Sigmoid colon (tissue), 7 donors: Measurements from ENCODE around the gene USP15. TPM values are rescaled to one million over a fixed set of nuclear protein-coding genes. Genes with fewer than 3 reads are reported as not detected.

ENCODE experiments used
- DNase-seq: peaks from one replicate; pipeline ENCODE4 v3.0.0-alpha.2; 2019
- H3K27ac ChIP-seq, 4 donors: fragments of 200-600 bp; sonication (generic); one replicate each; pipeline ENCODE4 v1.5.1; 2016 to 2019; ENCODE audit warnings: mild to moderate bottlenecking in 1 of 4
- H3K27me3 ChIP-seq, 3 donors: fragments of 200-600 bp; sonication (generic); one replicate each; pipeline ENCODE4 v1.5.1; 2019; ENCODE audit warnings: mild to moderate bottlenecking in 1 of 3
- H3K36me3 ChIP-seq, 4 donors: fragments of 200-600 bp; sonication (generic); one replicate each; pipeline ENCODE4 v1.5.1; 2016 to 2019
- H3K4me1 ChIP-seq, 4 donors: fragments of 200-600 bp; sonication (generic); one replicate each; pipeline ENCODE4 v1.5.1; 2017 to 2019
- H3K4me3 ChIP-seq, 4 donors: fragments of 200-600 bp; sonication (generic); one replicate each; pipeline ENCODE4 v1.5.1; 2017 to 2019; ENCODE audit warnings: mild to moderate bottlenecking in 2 of 4, moderate library complexity in 1 of 4
- H3K9me3 ChIP-seq, 4 donors: fragments of 200-600 bp in 3 of 4; sonication (generic) in 3 of 4; one replicate each; pipeline versions ENCODE4 v1.5.1 to v1.6.1; 2013 to 2019
- EP300 ChIP-seq, 4 donors: sonication (generic); formaldehyde crosslinking; IDR thresholded peaks; one replicate each; pipeline ENCODE4 v1.6.1; 2017; ENCODE audit warnings: antibody characterized with exemption in 4 of 4
- POLR2A ChIP-seq, 2 donors: fragments of 450-650 bp; IDR thresholded peaks; one replicate each; pipeline ENCODE4 v1.6.1; 2016; ENCODE audit warnings: antibody characterized with exemption in 2 of 2, mild to moderate bottlenecking in 2 of 2, moderate library complexity in 2 of 2
- POLR2AphosphoS5 ChIP-seq, 4 donors: sonication (generic); formaldehyde crosslinking; IDR thresholded peaks; one replicate each; pipeline ENCODE4 v1.6.1; 2017; ENCODE audit warnings: antibody characterized with exemption in 4 of 4
- WGBS, 2 donors: extraction: QIAGEN DNeasy Blood & Tissue Kit; methylation state at CpG; one replicate each; pipeline ENCODE4 v1.1.7; 2013; 5-methylcytosine and 5-hydroxymethylcytosine counted together
- intact Hi-C: fragments of 100-400 bp; cut with DNase I; formaldehyde crosslinking; loops from one replicate; pipeline ENCODE4 v1.15.1; 2023
- polyA plus RNA-seq, 3 donors: library from polyadenylated mRNA; stranded (reverse); fragments of 200-250 nt; gene quantifications; one replicate each; pipeline ENCODE4 v1.2.3, GENCODE V29; 2013
- total RNA-seq, 4 donors: library from RNA; depleted of rRNA; stranded (reverse); fragments of >200 nt; gene quantifications; one replicate each; pipeline ENCODE4 v1.1.0, GENCODE V29; 2016
- TF ChIP-seq, protein P1 (sequence below), 4 experiments: fragments of 450-650 bp in 3 of 4; fragments of 200-600 bp in 1 of 4; IDR thresholded peaks; one replicate each; pipeline ENCODE4 v1.5.1; 2016 to 2019; ENCODE audit warnings: antibody characterized with exemption in 4 of 4, mild to moderate bottlenecking in 3 of 4, moderate library complexity in 2 of 4
- donor health status: healthy with polysubstance abuse.
- donor health status: Bipolar disorder and iron deficiency.
- donor health status: healthy.

The USP15 gene
- total and polyA plus RNA-seq, 7 donors: 22.2 to 78.4 (median 63.7) TPM

GRCh38 chr12:62269464-62270228 is 9.4 kb downstream of the USP15 start:
- H3K9me3 ChIP-seq: no peaks in the 10 kb centered on the region
- H3K4me3 ChIP-seq: no peak overlapping the region
- H3K27me3 ChIP-seq: no peaks in the 10 kb centered on the region
- peaks cover 0 to 95% (median 55%) of the 10 kb centered on the region in 4 donors for H3K4me1 ChIP-seq
- H3K36me3 ChIP-seq: no peaks in the 10 kb centered on the region
- intact Hi-C loops: no loop called here
- 84 to 88% methylated on average over 3 of the region's 3 CpGs for WGBS, 2 donors
- DNase-seq: no peak
- TF ChIP-seq POLR2AphosphoS5 (IDR thresholded peaks at IDR 0.05) (no peak), POLR2A (IDR thresholded peaks at IDR 0.05) (no peak), EP300 (IDR thresholded peaks at IDR 0.05) (no peak)
- TF ChIP-seq, protein P1, sequence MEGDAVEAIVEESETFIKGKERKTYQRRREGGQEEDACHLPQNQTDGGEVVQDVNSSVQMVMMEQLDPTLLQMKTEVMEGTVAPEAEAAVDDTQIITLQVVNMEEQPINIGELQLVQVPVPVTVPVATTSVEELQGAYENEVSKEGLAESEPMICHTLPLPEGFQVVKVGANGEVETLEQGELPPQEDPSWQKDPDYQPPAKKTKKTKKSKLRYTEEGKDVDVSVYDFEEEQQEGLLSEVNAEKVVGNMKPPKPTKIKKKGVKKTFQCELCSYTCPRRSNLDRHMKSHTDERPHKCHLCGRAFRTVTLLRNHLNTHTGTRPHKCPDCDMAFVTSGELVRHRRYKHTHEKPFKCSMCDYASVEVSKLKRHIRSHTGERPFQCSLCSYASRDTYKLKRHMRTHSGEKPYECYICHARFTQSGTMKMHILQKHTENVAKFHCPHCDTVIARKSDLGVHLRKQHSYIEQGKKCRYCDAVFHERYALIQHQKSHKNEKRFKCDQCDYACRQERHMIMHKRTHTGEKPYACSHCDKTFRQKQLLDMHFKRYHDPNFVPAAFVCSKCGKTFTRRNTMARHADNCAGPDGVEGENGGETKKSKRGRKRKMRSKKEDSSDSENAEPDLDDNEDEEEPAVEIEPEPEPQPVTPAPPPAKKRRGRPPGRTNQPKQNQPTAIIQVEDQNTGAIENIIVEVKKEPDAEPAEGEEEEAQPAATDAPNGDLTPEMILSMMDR (IDR thresholded peaks at IDR 0.05): no peak
- H3K27ac ChIP-seq: no peak overlapping the region

- Histone ChIP-seq H3K27me3 (no peaks in the 10 kb centered on the region), H3K4me1 (peaks cover 0 to 95% (median 60%) of the 10 kb centered on the region in 4 donors), H3K27ac (no peak overlapping the region), H3K4me3 (no peak overlapping the region), H3K36me3 (no peaks in the 10 kb centered on the region), H3K9me3 (no peaks in the 10 kb centered on the region)
- intact Hi-C loops: no loop called here
- 21 to 46% methylated on average over 1 of the region's 1 CpG for WGBS, 2 donors
- no peak for DNase-seq
- no peak for TF ChIP-seq POLR2AphosphoS5 (IDR thresholded peaks at IDR 0.05)
- TF ChIP-seq, protein P1 (IDR thresholded peaks at IDR 0.05): no peak
- no peak for TF ChIP-seq POLR2A (IDR thresholded peaks at IDR 0.05)
- TF ChIP-seq EP300 (IDR thresholded peaks at IDR 0.05): no peak
Measured at GRCh38 chr12:62270384-62270783, 10.2 kb downstream of the USP15 start.

DNA sequence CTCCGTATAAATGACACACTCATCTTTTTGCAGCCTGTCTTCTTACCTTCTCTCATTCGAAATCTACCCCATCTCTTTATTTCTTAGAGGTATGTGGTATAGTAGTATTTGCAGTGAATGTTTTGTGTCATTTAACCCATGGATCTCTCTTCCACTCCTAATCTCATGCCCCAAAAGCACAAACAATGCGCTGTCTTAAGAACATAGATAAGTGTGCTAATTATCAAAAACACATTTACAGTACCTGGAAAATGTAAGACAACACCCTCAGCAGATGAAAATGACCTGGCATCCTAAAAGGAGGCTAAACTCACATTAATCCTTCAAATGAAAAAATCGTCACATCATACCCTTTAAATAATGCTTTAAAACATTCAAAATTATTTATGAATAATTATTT is 10.7 kb downstream of the USP15 start:
- Histone ChIP-seq H3K4me1 (peaks cover 0 to 95% (median 61%) of the 10 kb centered on the region in 4 donors), H3K27ac (no peak overlapping the region), H3K4me3 (no peak overlapping the region), H3K27me3 (no peaks in the 10 kb centered on the region), H3K9me3 (no peaks in the 10 kb centered on the region), H3K36me3 (no peaks in the 10 kb centered on the region)
- TF ChIP-seq, protein P1 (IDR thresholded peaks at IDR 0.05): no peak
- TF ChIP-seq POLR2AphosphoS5 (IDR thresholded peaks at IDR 0.05) (no peak), POLR2A (IDR thresholded peaks at IDR 0.05) (no peak), EP300 (IDR thresholded peaks at IDR 0.05) (no peak)
- DNase-seq: no peak
- 64 to 68% methylated on average over 4 of the region's 4 CpGs for WGBS, 2 donors
- intact Hi-C loops: no loop called here

GRCh38 chr12:62272936-62273552 is 12.8 kb downstream of the USP15 start:
- no peak for TF ChIP-seq EP300 (IDR thresholded peaks at IDR 0.05)
- TF ChIP-seq POLR2AphosphoS5 (IDR thresholded peaks at IDR 0.05): no peak
- TF ChIP-seq POLR2A (IDR thresholded peaks at IDR 0.05): no peak
- TF ChIP-seq, protein P1 (IDR thresholded peaks at IDR 0.05): no peak

More at GRCh38 chr12:62272936-62273552, 12.8 kb downstream of the USP15 start:
- DNase-seq: no peak
- no peaks in the 10 kb centered on the region for H3K36me3 ChIP-seq
- intact Hi-C loops: no loop called here
- no peak overlapping the region for H3K4me3 ChIP-seq
- H3K27ac ChIP-seq: no peak overlapping the region
- no peaks in the 10 kb centered on the region for H3K9me3 ChIP-seq
- 59 to 73% methylated on average over 3 of the region's 3 CpGs for WGBS, 2 donors
- peaks cover 0 to 96% (median 61%) of the 10 kb centered on the region in 4 donors for H3K4me1 ChIP-seq
- no peaks in the 10 kb centered on the region for H3K27me3 ChIP-seq
